H1 (cell line): ENCODE results near the gene ZNF397. TPM values are rescaled to one million over a fixed set of nuclear protein-coding genes. Genes with fewer than 3 reads are reported as not detected.

Experiments used
- CTCF ChIA-PET: fragments of 300-600 bp; sonication (Branson Sonifier 250); formaldehyde crosslinking; loops from one replicate; lab custom pipeline; 2021; ENCODE audit not compliant: partially characterized antibody; lab: Charles Lee
- POLR2A ChIA-PET: fragments of 300-600 bp; sonication (Branson Sonifier 250); formaldehyde crosslinking; loops from one replicate; lab custom pipeline; 2021; ENCODE audit warnings: inconsistent platforms; ENCODE audit not compliant: partially characterized antibody; lab: Charles Lee
- DNase-seq, 2 experiments: peaks; one replicate each; pipeline versions ENCODE4 v3.0.0 to v3.0.0-alpha.2; 2010 to 2022; ENCODE audit warnings: low spot score in 2 of 2, low read depth in 1 of 2, mixed read lengths in 1 of 2
- FAIRE-seq: peaks from 2 replicates; lab custom pipeline; 2011; peaks lifted over from hg19 to GRCh38; lab: Jason Lieb, UNC
- H2AFZ ChIP-seq: 2 replicates; pipeline ENCODE4 v1.8.1; 2012; ENCODE audit warnings: low read length, inconsistent platforms
- H2AK5ac ChIP-seq: 2 replicates; pipeline ENCODE4 v1.6.1; 2013; ENCODE audit warnings: low read depth, low read length
- H2BK120ac ChIP-seq: replicated peaks from 2 replicates; pipeline ENCODE3; 2013; ENCODE audit warnings: low read depth, low read length, inconsistent platforms
- H2BK12ac ChIP-seq: 2 replicates; pipeline ENCODE4 v1.6.1; 2013; ENCODE audit warnings: low read depth, low read length
- H2BK15ac ChIP-seq: 2 replicates; pipeline ENCODE4 v1.6.1; 2013; ENCODE audit warnings: low read length
- H2BK20ac ChIP-seq: 2 replicates; pipeline ENCODE4 v1.6.1; 2013; ENCODE audit warnings: low read length
- H2BK5ac ChIP-seq: 2 replicates; pipeline ENCODE4 v1.6.1; 2013; ENCODE audit warnings: low read depth, low read length
- H3K14ac ChIP-seq: 2 replicates; pipeline ENCODE4 v1.6.1; 2013; ENCODE audit warnings: inconsistent platforms; ENCODE audit not compliant: insufficient read length
- H3K18ac ChIP-seq: 2 replicates; pipeline ENCODE4 v1.6.1; 2013; ENCODE audit warnings: low read length; ENCODE audit errors: extremely low read depth
- H3K23ac ChIP-seq: 2 replicates; pipeline ENCODE4 v1.6.1; 2013; ENCODE audit warnings: inconsistent platforms; ENCODE audit not compliant: insufficient read length
- H3K23me2 ChIP-seq: 2 replicates; pipeline ENCODE4 v1.6.1; 2013; ENCODE audit warnings: low read depth, low read length
- H3K27ac ChIP-seq: 2 replicates; pipeline ENCODE4 v1.6.1; 2011; ENCODE audit warnings: low read depth, low read length, inconsistent platforms
- H3K27me3 ChIP-seq, 4 experiments: replicated peaks in 1 of 4; 1 replicate in 1 of 4; 2 replicates in 3 of 4; pipeline versions ENCODE4 v1.6.1 to v1.8.1; 2011 to 2013; ENCODE audit warnings: low read length in 3 of 4, mild to moderate bottlenecking in 3 of 4, inconsistent platforms in 2 of 4, mixed read lengths in 2 of 4, moderate library complexity in 1 of 4; ENCODE audit not compliant: control insufficient read depth in 3 of 4, insufficient read depth in 3 of 4; ENCODE audit errors: extremely low read depth in 1 of 4
- H3K36me3 ChIP-seq, 4 experiments: 2 replicates each; pipeline versions ENCODE4 v1.6.1 to v1.8.1; 2011 to 2013; ENCODE audit warnings: mild to moderate bottlenecking in 4 of 4, low read length in 3 of 4, moderate library complexity in 2 of 4, control low read depth in 1 of 4, inconsistent platforms in 1 of 4; ENCODE audit not compliant: insufficient read depth in 4 of 4, control insufficient read depth in 2 of 4
- H3K4ac ChIP-seq: replicated peaks from 2 replicates; pipeline ENCODE3; 2013; ENCODE audit warnings: low read length, low read depth, mixed read lengths, inconsistent platforms; ENCODE audit not compliant: insufficient read length
- H3K4me1 ChIP-seq, 4 experiments: replicated peaks in 1 of 4; 1 replicate in 1 of 4; 2 replicates in 3 of 4; pipeline versions ENCODE4 v1.6.1 to v1.8.1; 2011 to 2013; ENCODE audit warnings: low read length in 3 of 4, inconsistent platforms in 2 of 4, mixed read lengths in 1 of 4; ENCODE audit not compliant: insufficient read depth in 4 of 4, control insufficient read depth in 3 of 4
- H3K4me2 ChIP-seq, 2 experiments: 2 replicates each; pipeline versions ENCODE4 v1.6.1 to v1.8.1; 2011 to 2013; ENCODE audit warnings: low read depth in 2 of 2, low read length in 2 of 2, control low read depth in 1 of 2, inconsistent platforms in 1 of 2, mild to moderate bottlenecking in 1 of 2; ENCODE audit not compliant: insufficient read depth in 1 of 2
- H3K4me3 ChIP-seq, 4 experiments: fragments of 200-600, 300-600 bp in 1 of 4; sonication (generic), shearing (Covaris generic), sonication (Bioruptor Twin) in 1 of 4; 2 replicates each; pipeline versions ENCODE4 v1.5.1 to v1.8.1; 2011 to 2016; ENCODE audit warnings: low read length in 4 of 4, low read depth in 3 of 4, control low read depth in 2 of 4, inconsistent platforms in 2 of 4, mild to moderate bottlenecking in 2 of 4, mixed read lengths in 1 of 4, moderate library complexity in 1 of 4; ENCODE audit not compliant: insufficient read depth in 2 of 4; ENCODE audit errors: extremely low read depth in 1 of 4
- H3K56ac ChIP-seq: replicated peaks from 2 replicates; pipeline ENCODE3; 2013; ENCODE audit warnings: low read depth, mild to moderate bottlenecking, mixed read lengths, low read length, inconsistent platforms; ENCODE audit not compliant: insufficient read length
- H3K79me1 ChIP-seq: 2 replicates; pipeline ENCODE4 v1.6.1; 2013; ENCODE audit warnings: low read depth, low read length, control low read depth
- H3K79me2 ChIP-seq, 2 experiments: 2 replicates each; pipeline versions ENCODE4 v1.6.1 to v1.8.1; 2012 to 2013; ENCODE audit warnings: low read length in 2 of 2, mild to moderate bottlenecking in 2 of 2, inconsistent platforms in 1 of 2; ENCODE audit not compliant: insufficient read depth in 2 of 2, control insufficient read depth in 1 of 2
- H3K9ac ChIP-seq, 4 experiments: replicated peaks in 1 of 4; 1 replicate in 1 of 4; 2 replicates in 3 of 4; pipeline versions ENCODE4 v1.6.1 to v1.8.1; 2011 to 2013; ENCODE audit warnings: low read depth in 3 of 4, low read length in 3 of 4, control low read depth in 2 of 4, mild to moderate bottlenecking in 2 of 4, moderate library complexity in 2 of 4, inconsistent platforms in 1 of 4; ENCODE audit errors: extremely low read depth in 1 of 4
- H3K9me3 ChIP-seq, 2 experiments: 2 replicates each; pipeline versions ENCODE4 v1.6.1 to v1.8.1; 2012 to 2013; ENCODE audit warnings: mild to moderate bottlenecking in 2 of 2, moderate library complexity in 2 of 2, control low read depth in 1 of 2, inconsistent platforms in 1 of 2, low read depth in 1 of 2, low read length in 1 of 2, mixed read lengths in 1 of 2; ENCODE audit not compliant: insufficient read depth in 2 of 2
- H4K20me1 ChIP-seq, 2 experiments: replicated peaks in 1 of 2; 2 replicates each; pipeline versions ENCODE3 to v1.8.1; 2011 to 2013; ENCODE audit warnings: inconsistent platforms in 2 of 2, low read length in 2 of 2, mild to moderate bottlenecking in 1 of 2; ENCODE audit not compliant: insufficient read depth in 2 of 2, control insufficient read depth in 1 of 2
- H4K5ac ChIP-seq: 2 replicates; pipeline ENCODE4 v1.6.1; 2013; ENCODE audit warnings: low read length, low read depth, mixed read lengths, inconsistent platforms; ENCODE audit not compliant: insufficient read length
- H4K8ac ChIP-seq: 2 replicates; pipeline ENCODE4 v1.8.0; 2013; ENCODE audit warnings: mild to moderate bottlenecking, moderate library complexity, low read length, inconsistent platforms; ENCODE audit not compliant: insufficient read depth; ENCODE audit errors: extremely low read depth
- H4K91ac ChIP-seq: replicated peaks from 2 replicates; pipeline ENCODE3; 2013; ENCODE audit warnings: low read length, mixed read lengths, inconsistent platforms; ENCODE audit not compliant: insufficient read length
- WGBS, 2 experiments: shearing (Covaris generic) in 1 of 2; methylation state at CpG; one replicate each; pipeline versions ENCODE4 v1.1.6 to v1.1.7; 2013 to 2015; ENCODE audit warnings: low lambda C conversion rate in 2 of 2, mixed read lengths in 2 of 2, inconsistent platforms in 1 of 2, low coverage in 1 of 2, missing lambda C conversion rate in 1 of 2; ENCODE audit not compliant: insufficient replicate concordance in 2 of 2, insufficient coverage in 1 of 2, insufficient read length in 1 of 2; ENCODE audit errors: extremely low coverage in 1 of 2, missing lambda C conversion rate in 1 of 2; 5-methylcytosine and 5-hydroxymethylcytosine counted together
- polyA plus RNA-seq, 7 experiments: library from polyadenylated mRNA; depleted of rRNA in 3 of 7; stranded (reverse) in 5 of 7; unstranded in 2 of 7; fragments of >200 nt in 5 of 7; fragments of 200-250 nt in 2 of 7; gene quantifications; 1 replicate in 5 of 7; 2 replicates in 1 of 7; 4 replicates in 1 of 7; pipeline versions ENCODE4 v1.2.1 to v1.2.3, GENCODE V29; 2011 to 2013; ENCODE audit warnings: missing spikeins in 2 of 7, mixed read lengths in 2 of 7
- total RNA-seq: library from RNA; stranded (reverse); fragmentation: NEBNext Ultra II Directional; extraction: Animal tissue kit (Norgen Biotek cat#: 25700); gene quantifications from 2 replicates; pipeline ENCODE4 v1.2.1, GENCODE V29; 2021
- TF ChIP-seq, protein P1 (sequence below): fragments of 300-600 bp; sonication (generic); IDR thresholded peaks from 2 replicates; pipeline ENCODE4 v1.7.1; 2012; ENCODE audit warnings: low read length, moderate library complexity, mild to moderate bottlenecking, inconsistent platforms; ENCODE audit not compliant: insufficient replicate concordance

Gene ZNF397
- total and polyA plus RNA-seq, 2 of the 8 experiments (the other 6 are each of a cell fraction or from before 2014, with no cell fraction given): 9.8 to 39.5 TPM

DNA sequence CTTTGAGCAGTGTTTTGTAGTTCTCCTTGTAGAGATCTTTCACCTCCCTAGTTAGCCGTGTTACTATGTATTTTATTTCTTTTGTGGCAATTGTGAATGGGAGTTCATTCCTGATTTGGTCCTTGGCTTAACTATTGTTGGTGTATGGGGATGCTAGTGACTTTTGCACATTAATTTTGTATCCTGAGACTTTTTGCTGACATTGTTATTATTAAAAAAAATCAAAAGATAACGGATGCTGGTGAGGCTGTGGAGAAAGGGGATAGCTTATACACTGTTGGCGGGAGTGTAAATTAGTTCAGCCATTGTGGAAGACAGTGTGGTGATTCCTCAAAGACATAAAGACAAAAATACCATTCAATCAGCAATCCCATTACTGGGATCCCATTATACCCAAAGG is 17.0 kb upstream of the ZNF397 start:
- no peaks in the 10 kb centered on the region for H4K20me1 ChIP-seq
- TF ChIP-seq, protein P1, sequence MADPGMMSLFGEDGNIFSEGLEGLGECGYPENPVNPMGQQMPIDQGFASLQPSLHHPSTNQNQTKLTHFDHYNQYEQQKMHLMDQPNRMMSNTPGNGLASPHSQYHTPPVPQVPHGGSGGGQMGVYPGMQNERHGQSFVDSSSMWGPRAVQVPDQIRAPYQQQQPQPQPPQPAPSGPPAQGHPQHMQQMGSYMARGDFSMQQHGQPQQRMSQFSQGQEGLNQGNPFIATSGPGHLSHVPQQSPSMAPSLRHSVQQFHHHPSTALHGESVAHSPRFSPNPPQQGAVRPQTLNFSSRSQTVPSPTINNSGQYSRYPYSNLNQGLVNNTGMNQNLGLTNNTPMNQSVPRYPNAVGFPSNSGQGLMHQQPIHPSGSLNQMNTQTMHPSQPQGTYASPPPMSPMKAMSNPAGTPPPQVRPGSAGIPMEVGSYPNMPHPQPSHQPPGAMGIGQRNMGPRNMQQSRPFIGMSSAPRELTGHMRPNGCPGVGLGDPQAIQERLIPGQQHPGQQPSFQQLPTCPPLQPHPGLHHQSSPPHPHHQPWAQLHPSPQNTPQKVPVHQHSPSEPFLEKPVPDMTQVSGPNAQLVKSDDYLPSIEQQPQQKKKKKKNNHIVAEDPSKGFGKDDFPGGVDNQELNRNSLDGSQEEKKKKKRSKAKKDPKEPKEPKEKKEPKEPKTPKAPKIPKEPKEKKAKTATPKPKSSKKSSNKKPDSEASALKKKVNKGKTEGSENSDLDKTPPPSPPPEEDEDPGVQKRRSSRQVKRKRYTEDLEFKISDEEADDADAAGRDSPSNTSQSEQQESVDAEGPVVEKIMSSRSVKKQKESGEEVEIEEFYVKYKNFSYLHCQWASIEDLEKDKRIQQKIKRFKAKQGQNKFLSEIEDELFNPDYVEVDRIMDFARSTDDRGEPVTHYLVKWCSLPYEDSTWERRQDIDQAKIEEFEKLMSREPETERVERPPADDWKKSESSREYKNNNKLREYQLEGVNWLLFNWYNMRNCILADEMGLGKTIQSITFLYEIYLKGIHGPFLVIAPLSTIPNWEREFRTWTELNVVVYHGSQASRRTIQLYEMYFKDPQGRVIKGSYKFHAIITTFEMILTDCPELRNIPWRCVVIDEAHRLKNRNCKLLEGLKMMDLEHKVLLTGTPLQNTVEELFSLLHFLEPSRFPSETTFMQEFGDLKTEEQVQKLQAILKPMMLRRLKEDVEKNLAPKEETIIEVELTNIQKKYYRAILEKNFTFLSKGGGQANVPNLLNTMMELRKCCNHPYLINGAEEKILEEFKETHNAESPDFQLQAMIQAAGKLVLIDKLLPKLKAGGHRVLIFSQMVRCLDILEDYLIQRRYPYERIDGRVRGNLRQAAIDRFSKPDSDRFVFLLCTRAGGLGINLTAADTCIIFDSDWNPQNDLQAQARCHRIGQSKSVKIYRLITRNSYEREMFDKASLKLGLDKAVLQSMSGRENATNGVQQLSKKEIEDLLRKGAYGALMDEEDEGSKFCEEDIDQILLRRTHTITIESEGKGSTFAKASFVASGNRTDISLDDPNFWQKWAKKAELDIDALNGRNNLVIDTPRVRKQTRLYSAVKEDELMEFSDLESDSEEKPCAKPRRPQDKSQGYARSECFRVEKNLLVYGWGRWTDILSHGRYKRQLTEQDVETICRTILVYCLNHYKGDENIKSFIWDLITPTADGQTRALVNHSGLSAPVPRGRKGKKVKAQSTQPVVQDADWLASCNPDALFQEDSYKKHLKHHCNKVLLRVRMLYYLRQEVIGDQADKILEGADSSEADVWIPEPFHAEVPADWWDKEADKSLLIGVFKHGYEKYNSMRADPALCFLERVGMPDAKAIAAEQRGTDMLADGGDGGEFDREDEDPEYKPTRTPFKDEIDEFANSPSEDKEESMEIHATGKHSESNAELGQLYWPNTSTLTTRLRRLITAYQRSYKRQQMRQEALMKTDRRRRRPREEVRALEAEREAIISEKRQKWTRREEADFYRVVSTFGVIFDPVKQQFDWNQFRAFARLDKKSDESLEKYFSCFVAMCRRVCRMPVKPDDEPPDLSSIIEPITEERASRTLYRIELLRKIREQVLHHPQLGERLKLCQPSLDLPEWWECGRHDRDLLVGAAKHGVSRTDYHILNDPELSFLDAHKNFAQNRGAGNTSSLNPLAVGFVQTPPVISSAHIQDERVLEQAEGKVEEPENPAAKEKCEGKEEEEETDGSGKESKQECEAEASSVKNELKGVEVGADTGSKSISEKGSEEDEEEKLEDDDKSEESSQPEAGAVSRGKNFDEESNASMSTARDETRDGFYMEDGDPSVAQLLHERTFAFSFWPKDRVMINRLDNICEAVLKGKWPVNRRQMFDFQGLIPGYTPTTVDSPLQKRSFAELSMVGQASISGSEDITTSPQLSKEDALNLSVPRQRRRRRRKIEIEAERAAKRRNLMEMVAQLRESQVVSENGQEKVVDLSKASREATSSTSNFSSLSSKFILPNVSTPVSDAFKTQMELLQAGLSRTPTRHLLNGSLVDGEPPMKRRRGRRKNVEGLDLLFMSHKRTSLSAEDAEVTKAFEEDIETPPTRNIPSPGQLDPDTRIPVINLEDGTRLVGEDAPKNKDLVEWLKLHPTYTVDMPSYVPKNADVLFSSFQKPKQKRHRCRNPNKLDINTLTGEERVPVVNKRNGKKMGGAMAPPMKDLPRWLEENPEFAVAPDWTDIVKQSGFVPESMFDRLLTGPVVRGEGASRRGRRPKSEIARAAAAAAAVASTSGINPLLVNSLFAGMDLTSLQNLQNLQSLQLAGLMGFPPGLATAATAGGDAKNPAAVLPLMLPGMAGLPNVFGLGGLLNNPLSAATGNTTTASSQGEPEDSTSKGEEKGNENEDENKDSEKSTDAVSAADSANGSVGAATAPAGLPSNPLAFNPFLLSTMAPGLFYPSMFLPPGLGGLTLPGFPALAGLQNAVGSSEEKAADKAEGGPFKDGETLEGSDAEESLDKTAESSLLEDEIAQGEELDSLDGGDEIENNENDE: no peak

More for the DNA sequence above, 17.0 kb upstream of the ZNF397 start:
- Histone ChIP-seq H2BK20ac (no peak overlapping the region), H2BK15ac (no peak overlapping the region), H3K79me2 (no peaks in the 10 kb centered on the region), H2AFZ (no peak overlapping the region), H4K8ac (no peak overlapping the region), H4K91ac (no peak overlapping the region), H3K4me2 (no peak overlapping the region), H3K23me2 (no peaks in the 10 kb centered on the region), H3K9ac (no peak overlapping the region), H3K9me3 (no peaks in the 10 kb centered on the region), H3K4me1 (no peaks in the 10 kb centered on the region), H3K27ac (no peak overlapping the region), H3K4me3 (no peak overlapping the region), H2BK12ac (no peak overlapping the region), H3K27me3 (no peaks in the 10 kb centered on the region), H3K56ac (no peak overlapping the region), H3K79me1 (no peaks in the 10 kb centered on the region), H2BK120ac (no peak overlapping the region), H3K14ac (no peak overlapping the region), H2BK5ac (no peak overlapping the region), H3K36me3 (no peaks in the 10 kb centered on the region), H3K4ac (no peak overlapping the region), H2AK5ac (no peak overlapping the region), H4K5ac (no peak overlapping the region), H3K23ac (no peak overlapping the region), H3K18ac (no peak overlapping the region)
- no peak for FAIRE-seq
- POLR2A ChIA-PET: no interaction called here
- DNase-seq: no peak
- WGBS, 2 experiments: 94% methylated on average over 3 of the region's 3 CpGs; no CpG with 5 or more reads in 1 of the 2 experiments
- CTCF ChIA-PET: no interaction called here
